ENCODE results near the gene NEDD4L. TPM values are rescaled to one million over a fixed set of nuclear protein-coding genes. Genes with fewer than 3 reads are reported as not detected.

The NEDD4L gene
- total RNA-seq, 1 experiment from 2014 or later, result 42.9 TPM

- Histone ChIP-seq H3K36me3 (ENCODE audit: control insufficient read depth, insufficient read depth, low read length) (no peaks in the 10 kb centered on the region), H3K4me3 (ENCODE audit: low read depth in 2 of 2, low read length in 2 of 2) (no peak overlapping the region), H3K9me3 (ENCODE audit: control insufficient read depth, insufficient read depth, low read depth, low read length) (no peaks in the 10 kb centered on the region), H3K27ac (ENCODE audit: low read length) (no peak overlapping the region), H3K4me1 (ENCODE audit: control insufficient read depth, insufficient read depth, low read length) (no peaks in the 10 kb centered on the region), H3K27me3 (ENCODE audit: control insufficient read depth, insufficient read depth, low read length) (no peaks in the 10 kb centered on the region)
- no peak for TF ChIP-seq POLR2AphosphoS5 (IDR thresholded peaks at IDR 0.05; ENCODE audit: low read depth, low read length)
- TF ChIP-seq REST (IDR thresholded peaks at IDR 0.05; ENCODE audit: insufficient read depth in 1 of 2, low read depth in 2 of 2, low read length in 1 of 2), result no peak
- TF ChIP-seq SIN3A (IDR thresholded peaks at IDR 0.05; ENCODE audit: borderline replicate concordance, insufficient read depth, low read depth, low read length), result no peak
- no peak for TF ChIP-seq TCF7L2 (IDR thresholded peaks at IDR 0.05; ENCODE audit: low read depth, low read length)
- TF ChIP-seq, protein P1, sequence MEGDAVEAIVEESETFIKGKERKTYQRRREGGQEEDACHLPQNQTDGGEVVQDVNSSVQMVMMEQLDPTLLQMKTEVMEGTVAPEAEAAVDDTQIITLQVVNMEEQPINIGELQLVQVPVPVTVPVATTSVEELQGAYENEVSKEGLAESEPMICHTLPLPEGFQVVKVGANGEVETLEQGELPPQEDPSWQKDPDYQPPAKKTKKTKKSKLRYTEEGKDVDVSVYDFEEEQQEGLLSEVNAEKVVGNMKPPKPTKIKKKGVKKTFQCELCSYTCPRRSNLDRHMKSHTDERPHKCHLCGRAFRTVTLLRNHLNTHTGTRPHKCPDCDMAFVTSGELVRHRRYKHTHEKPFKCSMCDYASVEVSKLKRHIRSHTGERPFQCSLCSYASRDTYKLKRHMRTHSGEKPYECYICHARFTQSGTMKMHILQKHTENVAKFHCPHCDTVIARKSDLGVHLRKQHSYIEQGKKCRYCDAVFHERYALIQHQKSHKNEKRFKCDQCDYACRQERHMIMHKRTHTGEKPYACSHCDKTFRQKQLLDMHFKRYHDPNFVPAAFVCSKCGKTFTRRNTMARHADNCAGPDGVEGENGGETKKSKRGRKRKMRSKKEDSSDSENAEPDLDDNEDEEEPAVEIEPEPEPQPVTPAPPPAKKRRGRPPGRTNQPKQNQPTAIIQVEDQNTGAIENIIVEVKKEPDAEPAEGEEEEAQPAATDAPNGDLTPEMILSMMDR (IDR thresholded peaks at IDR 0.05), result no peak
- POLR2A ChIA-PET, result no interaction called here
- ATAC-seq (no peak), DNase-seq (ENCODE audit: low read depth, low spot score) (no peak)
- intact Hi-C loops (cut with micrococcal nuclease; ENCODE audit: unreplicated experiment) (no loop called here), in situ Hi-C loops (cut with HindIII; ENCODE audit: low pct_unique_long_range_greater_than_20kb, low sequenced_read_pairs) (no loop called here)
- no TSS peak for BruUV-seq (replicated peaks)
- CTCF ChIA-PET, result no interaction called here
These were observed 99.4 kb downstream of the NEDD4L start for GRCh38 chr18:58143386-58143785.

DNA sequence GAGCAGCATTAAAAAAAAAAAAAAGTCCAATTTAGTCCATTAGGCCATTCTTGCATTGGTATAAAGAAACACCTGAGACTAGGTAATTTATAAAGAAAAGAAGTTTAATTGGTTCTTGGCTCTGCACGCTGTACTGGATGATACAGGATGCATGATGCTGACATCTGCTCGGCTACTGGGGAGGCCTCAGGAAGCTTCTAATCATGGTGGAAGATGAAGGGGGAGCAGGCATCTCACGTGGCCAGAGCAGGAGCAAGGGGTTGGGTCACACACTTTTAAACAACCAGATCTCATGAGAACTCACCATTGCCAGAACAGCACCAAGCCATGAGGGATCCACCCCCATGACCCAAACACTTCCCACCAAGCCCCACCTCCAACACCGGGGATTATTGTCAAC is 100.1 kb downstream of the NEDD4L start:
- peaks cover 4% of the 10 kb centered on the region for H3K4me1 ChIP-seq (ENCODE audit: control insufficient read depth, insufficient read depth, low read length)
- in situ Hi-C loops (cut with HindIII; ENCODE audit: low pct_unique_long_range_greater_than_20kb, low sequenced_read_pairs), result no loop called here
- ChIA-PET POLR2A (no interaction called here), CTCF (no interaction called here)
- no TSS peak for BruUV-seq (replicated peaks)
- no peak overlapping the region for H3K4me3 ChIP-seq (ENCODE audit: low read depth in 2 of 2, low read length in 2 of 2)
- TF ChIP-seq SIN3A (IDR thresholded peaks at IDR 0.05; ENCODE audit: borderline replicate concordance, insufficient read depth, low read depth, low read length), result no peak
- no peak for TF ChIP-seq REST (IDR thresholded peaks at IDR 0.05; ENCODE audit: insufficient read depth in 1 of 2, low read depth in 2 of 2, low read length in 1 of 2)
- TF ChIP-seq, protein P1 (IDR thresholded peaks at IDR 0.05), result no peak
- TF ChIP-seq POLR2AphosphoS5 (IDR thresholded peaks at IDR 0.05; ENCODE audit: low read depth, low read length), result no peak
- no peak for TF ChIP-seq TCF7L2 (IDR thresholded peaks at IDR 0.05; ENCODE audit: low read depth, low read length)
- no peak for DNase-seq (ENCODE audit: low read depth, low spot score)
- H3K9me3 ChIP-seq (ENCODE audit: control insufficient read depth, insufficient read depth, low read depth, low read length), result no peaks in the 10 kb centered on the region
- ATAC-seq, result no peak
- no peaks in the 10 kb centered on the region for H3K36me3 ChIP-seq (ENCODE audit: control insufficient read depth, insufficient read depth, low read length)
- no peaks in the 10 kb centered on the region for H3K27me3 ChIP-seq (ENCODE audit: control insufficient read depth, insufficient read depth, low read length)
- intact Hi-C loops (cut with micrococcal nuclease; ENCODE audit: unreplicated experiment), result no loop called here
- no peak overlapping the region for H3K27ac ChIP-seq (ENCODE audit: low read length)
